ENCODE measurements around the gene KIRREL2. TPM values are rescaled to one million over a fixed set of nuclear protein-coding genes. Genes with fewer than 3 reads are reported as not detected.
"Not testable (repeated sequence)": the region's sequence is repeated elsewhere in the genome, so short reads cannot be mapped to it uniquely, and the experiment has no call there.

KIRREL2 gene
- total RNA-seq, result 0.94 TPM

DNA sequence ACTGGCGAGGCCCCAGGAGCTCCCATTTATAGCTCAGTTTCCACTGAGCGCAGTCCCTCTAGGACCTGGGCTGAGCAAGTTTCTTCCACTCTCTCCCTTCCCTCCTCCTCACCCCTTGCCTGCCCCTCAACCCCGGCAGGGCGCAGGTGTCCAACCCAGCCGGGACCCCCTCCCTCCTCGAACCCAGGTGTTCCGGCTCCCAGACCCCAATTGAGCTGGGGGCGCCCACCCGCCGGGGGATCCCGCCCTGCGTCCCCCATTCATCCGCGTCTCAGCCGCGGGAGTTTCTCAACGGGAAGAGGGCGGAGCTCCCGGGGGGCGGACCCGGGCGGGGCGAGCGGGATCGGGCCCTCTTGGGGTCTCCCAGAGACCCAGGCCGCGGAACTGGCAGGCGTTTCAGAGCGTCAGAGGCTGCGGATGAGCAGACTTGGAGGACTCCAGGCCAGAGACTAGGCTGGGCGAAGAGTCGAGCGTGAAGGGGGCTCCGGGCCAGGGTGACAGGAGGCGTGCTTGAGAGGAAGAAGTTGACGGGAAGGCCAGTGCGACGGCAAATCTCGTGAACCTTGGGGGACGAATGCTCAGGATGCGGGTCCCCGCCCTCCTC is at the start of gene KIRREL2:
Gene KIRREL2, plus strand, starts transcription at position 366 of the 604 bp plus-strand sequence. Its CDS starts 209 bp downstream, at position 575.
- DNase-seq, result no peak

DNA sequence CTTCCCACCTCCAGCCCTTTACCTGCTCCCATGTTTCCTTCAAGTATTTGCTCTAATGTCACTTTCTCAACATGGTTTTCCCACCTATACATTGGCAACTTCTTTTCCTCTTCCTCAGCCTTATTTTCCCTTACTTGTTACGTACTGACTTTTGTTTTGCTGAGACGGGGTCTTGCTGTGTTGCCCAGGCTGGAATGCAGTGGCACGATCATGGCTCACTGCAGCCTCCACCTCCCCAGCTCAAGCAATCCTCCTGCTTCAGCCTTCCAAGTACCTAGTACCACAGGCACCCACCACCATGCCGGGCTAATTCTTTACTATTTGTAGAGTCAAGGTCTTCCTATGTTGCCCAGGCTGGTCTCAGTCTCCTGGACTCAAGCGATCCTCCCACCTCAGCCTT is 49.1 kb upstream of the KIRREL2 start:
- no peak for DNase-seq

DNA sequence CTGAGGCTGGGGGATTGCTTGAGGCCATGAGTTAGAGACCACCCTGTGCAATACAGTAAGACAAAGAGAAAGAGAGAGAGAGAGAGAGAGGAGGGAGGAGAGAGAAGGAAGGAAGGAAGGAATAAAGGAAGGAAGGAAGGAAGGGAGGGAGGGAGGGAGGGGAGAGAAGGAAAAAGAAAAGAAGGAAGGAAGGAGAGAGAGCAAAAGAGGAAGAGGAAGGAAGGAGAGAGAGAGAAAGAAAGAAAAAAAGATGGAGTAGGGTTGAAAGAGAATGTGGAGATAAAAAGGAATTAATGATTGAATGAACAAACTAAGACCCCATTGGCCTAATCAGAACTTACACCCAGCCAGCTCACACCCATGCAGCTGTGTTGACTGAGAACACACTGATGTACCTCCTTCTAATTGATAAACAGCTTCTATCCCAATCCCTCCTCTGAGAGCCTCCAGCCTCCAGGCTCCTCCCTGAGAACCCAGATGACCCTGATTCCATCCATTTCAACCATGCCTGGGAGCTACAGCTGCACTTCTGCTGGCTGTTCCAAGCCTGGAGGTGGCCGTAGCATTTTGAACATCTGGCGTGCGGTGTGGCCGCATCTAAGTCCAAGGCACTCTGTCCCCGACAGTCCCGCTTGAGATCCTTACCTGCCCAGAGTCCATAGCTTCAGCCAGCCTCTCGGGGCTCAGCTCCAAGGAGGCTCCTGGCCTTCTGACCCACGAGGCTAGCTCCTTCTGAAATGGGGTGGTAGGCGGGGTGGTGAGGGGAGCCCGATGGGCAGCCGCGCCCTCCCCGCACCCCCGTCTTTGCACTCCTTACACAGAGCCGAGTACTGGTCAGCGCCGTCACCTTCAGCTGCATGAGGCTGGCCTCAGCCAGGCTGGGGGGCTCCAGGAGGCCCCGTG is 45.1 kb upstream of the KIRREL2 start:
- no peak for DNase-seq

DNA sequence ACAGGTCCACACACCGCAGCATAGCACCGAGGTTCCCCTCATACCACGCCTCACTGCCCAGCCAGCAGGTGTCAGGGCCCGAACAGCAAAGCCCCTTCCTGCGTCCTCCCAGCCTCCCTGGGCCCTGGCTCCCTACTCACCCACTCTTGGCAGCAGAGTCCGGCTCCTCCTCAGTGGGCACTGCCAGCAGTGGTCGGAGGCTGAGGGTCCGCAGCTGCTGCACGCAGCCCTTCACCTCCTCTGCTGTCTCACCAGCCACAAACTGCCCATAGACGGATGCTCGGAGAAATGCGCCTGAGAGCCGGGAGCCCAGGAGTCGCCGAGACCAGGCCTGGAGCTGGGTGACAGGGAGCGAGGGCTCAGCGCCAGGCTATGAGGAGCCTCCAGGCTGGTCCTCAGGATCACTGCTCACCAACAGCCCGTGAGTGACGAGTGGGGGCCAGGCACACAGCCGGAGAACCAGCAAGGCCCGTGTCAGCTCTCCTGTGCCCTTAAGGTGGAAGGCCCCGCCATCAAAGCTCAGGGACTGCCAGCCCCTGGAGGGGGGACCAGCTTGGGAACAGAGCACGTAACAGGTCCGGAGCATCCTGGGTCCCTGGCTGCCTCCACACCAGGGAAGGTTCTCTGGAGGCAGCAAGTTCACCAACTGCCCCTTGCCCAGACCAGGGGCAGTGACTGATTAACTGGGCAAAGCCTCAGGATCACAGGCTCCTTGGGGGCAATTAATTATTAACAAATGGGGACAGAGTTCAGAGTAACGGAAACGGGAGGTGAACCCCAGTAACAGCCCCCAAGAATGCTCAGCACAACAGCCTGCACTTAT is 44.3 kb upstream of the KIRREL2 start, which contains the start of gene PRODH2:
Gene PRODH2, minus strand, starts transcription at position 626 of the 823 bp plus-strand sequence. Its CDS starts 40 bp downstream, at position 586.
- no peak for DNase-seq

DNA sequence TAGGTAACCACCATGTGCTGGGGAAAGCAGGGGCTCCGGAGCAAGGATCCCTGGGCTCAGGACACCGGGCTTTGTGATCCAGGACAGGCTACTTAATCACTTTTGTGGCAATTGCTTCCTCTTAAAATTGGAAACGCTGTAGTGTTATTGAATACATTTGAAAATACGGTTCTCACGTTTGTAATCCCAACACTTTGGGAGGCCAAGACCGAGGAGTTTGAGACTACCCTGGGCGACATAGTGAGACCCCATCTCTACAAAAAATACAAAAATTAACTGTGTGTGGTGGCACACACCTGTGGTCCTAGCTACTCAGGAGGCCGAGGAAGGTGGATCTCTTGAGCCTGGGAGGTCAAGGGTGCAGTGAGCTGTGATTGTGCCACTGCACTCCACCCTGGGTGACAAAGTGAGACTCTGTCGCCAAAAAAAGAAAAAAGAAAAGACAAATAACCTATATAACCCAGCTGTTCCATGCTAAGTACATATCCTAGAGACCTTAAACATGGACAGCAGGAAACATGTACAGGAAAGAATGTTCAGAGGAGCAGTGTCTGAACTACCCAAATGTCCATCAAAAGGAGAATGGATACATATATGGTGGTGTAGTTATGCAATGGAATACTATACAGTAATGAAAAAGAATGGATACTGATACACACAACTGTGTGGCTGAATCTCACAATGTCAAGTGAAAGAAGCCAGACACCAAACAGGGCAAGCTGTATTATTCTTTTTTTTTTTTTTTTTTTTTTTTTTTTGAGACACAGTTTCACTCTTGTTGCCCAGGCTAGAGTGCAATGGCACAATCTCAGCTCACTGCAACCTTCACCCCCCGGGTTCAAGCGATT is 43.4 kb upstream of the KIRREL2 start:
- no peak for DNase-seq

DNA sequence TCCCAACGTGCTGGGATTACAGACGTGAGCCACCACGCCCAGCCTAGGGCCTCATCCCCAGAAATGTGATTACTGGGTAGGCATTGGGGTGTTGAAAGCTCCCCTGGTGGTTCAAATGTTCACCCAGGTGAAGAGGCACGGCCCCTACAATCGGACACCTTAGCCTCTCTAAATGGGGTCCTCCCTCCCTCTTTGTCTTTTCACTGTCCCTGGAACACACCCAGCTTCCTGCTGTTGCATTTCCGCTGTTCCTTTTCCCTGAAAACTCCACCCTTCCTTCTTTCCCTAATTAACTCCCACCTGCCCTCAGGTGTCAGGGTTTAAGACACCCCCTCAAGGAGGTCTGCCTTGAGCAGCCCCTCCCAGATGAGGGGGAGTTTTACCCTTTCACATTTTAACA is 40.4 kb upstream of the KIRREL2 start:
- no peak for DNase-seq

DNA sequence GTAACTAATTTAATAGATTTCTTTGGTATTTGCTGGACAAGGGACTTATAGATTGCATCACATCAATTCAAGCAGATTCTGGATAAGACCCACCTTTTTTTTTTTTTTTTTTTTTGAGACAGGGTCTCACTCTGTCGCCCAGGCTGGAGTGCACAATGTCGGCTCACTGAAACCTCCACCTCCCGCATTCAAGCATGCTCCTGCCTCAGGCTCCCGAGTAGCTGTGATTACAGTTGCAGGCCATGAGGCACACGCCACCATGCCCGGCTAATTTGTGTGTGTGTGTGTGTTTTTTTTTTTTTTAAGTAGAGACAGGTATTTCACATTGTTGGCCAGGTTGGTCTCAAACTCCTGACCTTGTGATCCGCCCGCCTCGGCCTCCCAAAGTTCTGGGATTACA is 39.9 kb upstream of the KIRREL2 start:
- no peak for DNase-seq

DNA sequence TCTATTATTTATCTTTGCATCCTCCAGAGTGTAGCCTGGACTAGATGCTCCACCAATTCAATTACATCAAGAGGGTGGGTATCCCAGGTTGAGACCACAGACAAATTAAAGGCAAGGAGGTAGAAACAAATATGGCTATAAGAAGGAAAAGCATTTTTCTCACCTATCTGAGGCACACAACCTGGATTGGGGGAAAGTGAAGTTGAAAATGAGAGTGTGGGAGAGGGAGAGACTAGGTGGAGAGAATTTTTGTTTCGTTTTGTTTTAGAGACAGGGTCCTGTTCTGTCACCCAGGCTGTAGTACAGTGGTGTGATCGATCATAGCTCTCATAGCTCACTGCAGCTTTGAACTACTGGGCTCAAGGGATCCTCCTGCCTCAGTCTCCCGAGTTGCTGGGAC is 38.3 kb upstream of the KIRREL2 start:
- DNase-seq, result no peak

DNA sequence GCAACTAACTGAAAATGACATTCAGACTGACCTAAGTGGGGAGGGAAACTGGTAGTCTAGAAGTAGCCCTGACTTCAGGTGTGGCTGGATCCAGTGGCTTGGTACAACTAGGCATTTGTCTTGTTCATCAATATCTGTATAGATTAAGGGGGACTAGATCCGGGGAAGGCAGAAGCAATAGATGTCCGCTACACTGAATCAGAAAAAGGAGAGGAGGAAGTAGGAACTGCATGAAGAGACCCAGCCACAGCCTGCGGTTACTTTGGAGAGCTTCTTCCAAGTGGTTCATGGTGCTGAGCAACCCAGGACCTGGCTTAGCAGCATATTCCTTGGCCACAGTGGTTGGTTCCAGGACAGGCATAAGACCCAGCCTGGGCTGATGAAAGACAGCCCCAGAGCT is 34.1 kb upstream of the KIRREL2 start:
- no peak for DNase-seq

DNA sequence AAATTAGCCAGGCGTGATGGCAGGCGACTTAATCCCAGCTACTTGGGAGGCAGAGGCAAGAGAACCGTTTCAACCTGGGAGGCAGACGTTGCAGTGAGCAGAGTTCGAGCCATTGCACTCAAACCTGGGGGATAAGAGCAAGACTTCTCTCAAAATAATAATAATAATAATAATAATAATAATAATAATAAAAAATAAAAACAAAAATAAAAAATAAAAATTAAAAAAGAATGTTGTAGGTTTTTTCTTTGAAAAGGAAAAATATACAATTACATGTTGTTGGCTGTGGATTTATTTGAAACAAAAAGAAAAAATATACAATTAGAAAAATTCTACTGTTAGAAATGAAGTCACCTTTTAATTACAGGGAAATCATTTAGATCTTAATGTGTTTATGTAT is 32.6 kb upstream of the KIRREL2 start:
- DNase-seq, result no peak

DNA sequence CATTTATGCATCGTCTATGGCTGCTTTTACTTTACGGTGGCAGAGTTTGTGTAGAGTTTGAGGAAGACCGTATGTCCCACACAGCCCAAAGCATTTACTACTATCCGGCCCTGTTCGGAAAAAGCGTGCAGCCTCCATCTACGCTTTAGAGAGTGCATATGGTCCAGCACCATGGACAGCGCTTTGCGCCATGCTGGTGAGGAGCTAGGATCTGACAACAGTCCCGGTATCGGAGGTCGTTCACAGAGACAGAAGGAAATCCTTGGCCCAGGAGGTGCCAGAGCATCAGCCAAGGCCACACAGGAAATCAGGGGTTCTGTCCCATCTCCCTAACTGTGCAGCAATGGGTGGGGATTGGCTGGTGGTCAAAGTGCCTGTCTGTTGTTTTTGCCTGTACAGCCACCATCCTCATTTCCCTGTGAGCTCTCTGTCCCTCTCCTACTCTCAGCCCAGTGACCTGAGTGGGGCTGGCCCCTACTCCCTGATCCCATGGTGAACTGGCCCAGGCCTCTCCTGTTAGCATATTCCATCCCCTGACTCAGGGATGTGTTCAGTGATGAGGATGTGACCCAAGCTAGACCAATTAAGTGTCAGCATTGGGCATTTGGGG is 27.9 kb upstream of the KIRREL2 start:
- no peak for DNase-seq

DNA sequence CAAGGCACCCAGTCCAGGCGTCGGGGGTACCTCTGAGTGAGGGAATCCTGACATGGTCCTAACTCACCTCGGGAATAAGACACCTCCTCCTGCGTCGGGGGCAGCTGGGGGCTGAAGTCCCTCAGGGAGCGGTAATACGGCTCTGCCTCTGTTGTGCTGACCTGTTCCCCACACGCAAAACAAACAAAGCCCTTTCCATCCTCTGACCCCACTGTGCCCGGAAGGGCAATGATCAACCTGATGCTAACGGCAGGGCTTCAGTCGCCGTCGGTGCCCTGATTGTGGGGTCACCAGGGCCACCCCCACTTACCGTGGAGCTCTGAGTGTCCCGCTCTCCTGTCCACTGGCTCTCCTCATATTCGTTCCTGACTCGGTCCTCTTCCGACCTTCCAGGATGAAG is 25.7 kb upstream of the KIRREL2 start:
- no peak for DNase-seq

DNA sequence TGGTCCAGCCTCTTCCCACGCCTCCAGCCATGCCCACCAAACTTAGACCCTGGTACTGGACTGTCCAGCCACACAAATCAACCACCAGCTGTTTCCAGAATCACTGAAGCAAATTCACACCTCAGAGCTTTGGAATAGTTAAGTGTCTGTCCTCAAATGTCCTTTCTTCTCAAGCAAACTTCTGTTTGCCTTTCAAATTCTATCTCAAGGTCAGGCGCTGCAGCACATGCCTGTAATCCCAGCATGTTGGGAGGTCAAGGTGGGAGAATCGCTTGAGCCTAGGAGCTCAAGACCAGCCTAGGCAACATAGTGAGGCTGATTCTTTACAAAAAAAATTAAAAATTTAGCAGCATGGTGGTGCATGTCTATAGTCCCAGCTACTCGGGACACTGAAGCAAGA is 24.7 kb upstream of the KIRREL2 start:
- DNase-seq, result no peak

DNA sequence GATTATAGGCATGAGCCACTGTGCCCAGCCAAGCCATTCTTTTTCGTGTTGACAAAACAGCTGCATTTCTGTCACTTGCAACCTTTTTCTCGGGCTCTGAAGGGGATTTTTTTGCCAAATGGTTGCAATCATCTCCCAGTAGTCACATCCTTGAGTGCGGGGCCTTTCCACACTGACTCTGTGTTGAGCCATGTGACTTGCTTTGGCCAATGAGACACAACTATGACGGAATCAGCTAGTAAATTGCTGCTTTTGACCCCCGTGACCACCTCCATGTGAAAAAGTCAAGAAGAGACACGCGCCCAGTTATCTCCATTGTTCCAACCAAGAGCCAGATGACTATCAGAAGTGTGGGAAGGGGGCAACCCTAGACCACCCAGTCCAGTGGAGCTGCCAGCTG is 22.7 kb upstream of the KIRREL2 start:
- DNase-seq, result no peak

DNA sequence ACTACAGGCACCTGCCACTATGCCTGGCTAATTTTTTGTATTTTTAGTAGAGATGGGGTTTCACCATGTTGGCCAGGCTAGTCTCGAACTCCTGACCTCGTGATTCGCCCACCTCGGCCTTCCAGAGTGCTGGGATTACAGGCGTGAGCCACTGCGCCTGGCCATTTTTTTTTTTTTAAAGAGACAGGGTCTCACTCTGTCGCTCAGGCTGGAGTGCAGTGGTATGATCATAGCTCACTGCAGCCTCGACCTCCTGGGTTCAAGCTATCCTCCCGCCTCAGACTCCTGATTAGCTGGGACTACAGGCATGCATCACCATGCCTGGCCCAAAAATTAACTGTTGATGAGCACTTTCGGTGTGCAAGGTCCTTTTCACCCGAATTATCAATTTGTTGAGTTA is 20.6 kb upstream of the KIRREL2 start:
- DNase-seq, result not testable (repeated sequence)

DNA sequence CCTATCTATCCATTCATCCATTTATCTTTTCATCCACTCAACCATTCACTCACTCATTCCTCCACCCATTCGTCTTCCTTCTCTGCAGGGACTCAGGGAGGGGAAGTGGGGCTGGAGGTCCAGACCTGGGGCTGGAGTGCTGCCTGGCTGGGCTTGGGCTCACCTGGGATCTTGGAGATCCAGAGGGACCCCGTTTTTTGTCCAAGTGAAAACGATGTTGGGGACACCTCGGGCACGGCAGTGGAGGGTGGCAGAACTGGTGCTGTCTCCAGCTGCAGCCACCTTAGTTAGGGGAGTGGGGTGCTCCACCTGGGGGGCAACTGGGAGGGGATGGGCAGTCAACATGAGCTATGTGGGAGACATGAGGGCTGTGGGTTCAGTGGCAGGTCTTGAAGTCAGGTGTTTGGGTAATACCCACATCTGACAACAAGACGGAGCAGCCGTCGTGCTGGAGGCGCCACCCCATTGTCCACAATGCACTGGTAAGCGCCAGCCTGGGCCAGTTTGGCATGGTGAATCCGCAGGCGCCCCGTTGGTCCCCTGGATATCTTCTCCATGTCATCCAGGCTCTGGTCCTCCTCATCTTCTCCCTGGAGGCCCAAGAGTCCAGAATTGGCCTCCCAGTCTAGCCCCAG is 14.6 kb upstream of the KIRREL2 start:
- DNase-seq, result no peak

DNA sequence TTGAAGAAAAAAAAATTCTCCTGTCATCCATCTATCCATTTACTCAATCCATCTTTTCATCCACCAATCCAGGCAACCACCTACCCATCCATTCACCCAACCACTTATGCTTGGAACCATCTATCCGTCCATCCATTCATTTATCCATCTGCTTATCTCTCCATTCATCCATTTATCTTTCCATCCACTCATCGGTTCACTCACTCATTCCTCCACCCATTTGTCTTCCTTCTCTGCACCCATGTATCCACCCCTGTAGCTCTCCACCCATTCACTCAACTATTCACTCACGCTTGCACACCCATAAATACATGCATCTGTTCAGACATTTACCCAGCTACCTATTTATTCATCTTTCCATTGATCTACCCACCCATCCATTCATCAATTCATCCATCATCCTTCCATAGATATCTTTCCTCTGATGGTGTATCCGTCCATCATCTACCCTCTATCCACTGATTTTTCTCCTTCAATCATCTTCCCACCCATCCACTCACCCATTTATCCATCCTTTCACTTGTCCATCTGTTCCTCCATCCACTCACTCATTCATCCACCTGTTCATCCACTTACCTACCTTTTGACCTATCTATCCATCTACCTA is 13.9 kb upstream of the KIRREL2 start:
- DNase-seq, result no peak

DNA sequence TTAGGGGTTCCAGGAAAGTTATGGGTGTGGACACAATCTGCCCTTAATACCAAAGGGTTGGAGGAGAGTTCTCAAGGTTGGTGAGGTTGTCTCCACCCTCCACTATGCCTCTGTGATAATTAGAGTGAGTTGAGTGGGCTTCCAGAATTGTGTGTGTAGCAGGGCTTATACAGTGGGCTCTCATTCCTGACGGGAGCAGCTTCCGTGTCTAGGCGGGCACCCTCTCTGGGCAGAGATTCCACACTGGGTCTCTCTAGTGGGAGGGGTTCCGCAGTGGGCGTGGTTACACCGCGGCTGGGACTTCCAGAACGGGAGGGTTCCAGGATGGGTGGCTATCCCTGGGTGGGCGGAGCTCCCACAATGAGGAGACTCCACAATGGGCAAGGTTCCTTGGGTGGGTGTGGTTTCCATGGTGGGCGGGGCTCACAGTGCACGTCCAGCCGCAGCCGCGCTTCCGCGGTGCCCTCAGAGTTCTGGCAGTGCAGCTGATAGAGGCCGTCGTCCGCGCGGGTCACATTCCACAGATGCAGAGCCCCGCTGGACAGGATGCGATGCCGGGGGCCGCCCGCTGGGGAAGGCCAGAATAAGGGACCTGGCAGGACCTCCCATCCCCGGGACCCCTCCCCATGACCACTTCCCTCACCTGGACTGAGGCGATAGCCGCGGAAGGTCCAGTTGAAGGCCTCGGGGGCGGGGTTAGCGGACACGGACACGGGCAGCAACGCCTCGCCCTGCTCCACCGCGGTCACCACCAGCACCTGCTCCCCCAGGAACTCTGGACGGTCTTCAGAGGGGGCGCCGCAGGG is 12.8 kb upstream of the KIRREL2 start:
- no peak for DNase-seq

DNA sequence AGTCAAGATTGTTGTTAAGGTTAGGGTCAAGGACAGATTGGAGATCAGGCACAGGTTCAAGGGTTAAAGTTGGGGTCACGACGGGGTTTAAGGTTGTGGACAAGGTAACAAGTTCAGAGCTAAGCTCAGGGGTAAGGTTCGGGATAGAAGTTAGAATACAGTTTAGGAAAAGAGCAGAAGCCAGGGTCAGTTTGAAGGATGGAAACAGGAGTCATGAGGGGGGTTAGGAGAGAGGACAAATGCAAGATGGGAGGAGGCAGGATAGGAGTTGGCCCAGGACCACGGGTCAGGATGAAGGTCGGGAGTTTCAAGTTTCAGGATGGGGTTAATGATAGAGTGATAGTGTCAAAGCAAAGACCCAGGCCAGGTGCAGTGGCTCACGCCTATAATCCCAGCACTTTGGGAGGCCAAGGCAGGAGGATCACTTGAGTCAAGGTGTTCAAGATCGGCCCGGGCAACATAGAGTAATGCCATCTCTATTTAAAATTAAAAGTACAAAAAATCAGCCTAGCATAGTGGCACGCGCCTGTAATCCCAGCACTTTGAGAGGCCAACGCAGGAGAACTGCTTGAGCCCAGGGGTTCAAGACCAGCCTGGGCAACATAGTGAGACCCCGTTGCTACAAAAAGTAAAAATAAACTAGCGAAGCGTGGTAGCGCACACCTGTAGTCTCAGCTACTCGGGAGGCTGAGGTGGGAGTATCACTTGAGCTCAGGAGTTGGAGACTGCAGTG is 12.1 kb upstream of the KIRREL2 start:
- DNase-seq, result no peak
